Fibroblast of lung (primary cell): ENCODE measurements around the gene NUMBL. TPM values are rescaled to one million over a fixed set of nuclear protein-coding genes. Genes with fewer than 3 reads are reported as not detected.
"Not testable (repeated sequence)": the region's sequence is repeated elsewhere in the genome, so short reads cannot be mapped to it uniquely, and the experiment has no call there.

Experiments
- DNase-seq, 2 donors: peaks; one replicate each; pipeline versions ENCODE4 v3.0.0 to v3.0.0-alpha.2; 2010; ENCODE audit warnings: low read depth in 2 of 2
- H2AFZ ChIP-seq: 2 replicates; pipeline ENCODE4 v1.5.1; 2012; ENCODE audit warnings: low read length, control low read depth, inconsistent platforms
- H3K27ac ChIP-seq: 2 replicates; pipeline ENCODE4 v1.5.1; 2011; ENCODE audit warnings: low read length, control low read depth; ENCODE audit not compliant: insufficient read depth
- H3K27me3 ChIP-seq: 2 replicates; pipeline ENCODE4 v1.5.1; 2011; ENCODE audit warnings: mild to moderate bottlenecking, low read length; ENCODE audit not compliant: control insufficient read depth, insufficient read depth
- H3K36me3 ChIP-seq: 2 replicates; pipeline ENCODE4 v1.5.1; 2011; ENCODE audit warnings: low read length; ENCODE audit not compliant: control insufficient read depth, insufficient read depth
- H3K4me1 ChIP-seq: 2 replicates; pipeline ENCODE4 v1.5.1; 2011; ENCODE audit warnings: low read length; ENCODE audit not compliant: control insufficient read depth, insufficient read depth; ENCODE audit errors: extremely low read depth
- H3K4me2 ChIP-seq: 2 replicates; pipeline ENCODE4 v1.5.1; 2011; ENCODE audit warnings: low read length, control low read depth; ENCODE audit not compliant: insufficient read depth; ENCODE audit errors: extremely low read depth
- H3K4me3 ChIP-seq, 4 experiments: fragments of 200-600 bp in 1 of 4; sonication (generic) in 1 of 4; replicated peaks in 1 of 4; 2 replicates each; pipeline ENCODE4 v1.5.1; 2011 to 2016; ENCODE audit warnings: low read length in 4 of 4, low read depth in 3 of 4, mild to moderate bottlenecking in 3 of 4, control low read depth in 2 of 4, inconsistent platforms in 1 of 4, mixed read lengths in 1 of 4; ENCODE audit not compliant: insufficient read depth in 1 of 4; ENCODE audit errors: control extremely low read depth in 1 of 4
- H3K79me2 ChIP-seq: 2 replicates; pipeline ENCODE4 v1.5.1; 2012; ENCODE audit warnings: mild to moderate bottlenecking, low read length, inconsistent platforms; ENCODE audit not compliant: control insufficient read depth, insufficient read depth
- H3K9ac ChIP-seq: 2 replicates; pipeline ENCODE4 v1.5.1; 2011; ENCODE audit warnings: mild to moderate bottlenecking, low read length, control low read depth; ENCODE audit not compliant: insufficient read depth
- H3K9me3 ChIP-seq: 2 replicates; pipeline ENCODE4 v1.5.1; 2012; ENCODE audit warnings: low read depth, low read length; ENCODE audit not compliant: control insufficient read depth, insufficient read depth
- H4K20me1 ChIP-seq: 2 replicates; pipeline ENCODE4 v1.5.1; 2011; ENCODE audit warnings: low read length; ENCODE audit not compliant: control insufficient read depth, insufficient read depth; ENCODE audit errors: extremely low read depth
- CTCF ChIP-seq, 2 donors: IDR thresholded peaks in 1 of 2; conservative IDR thresholded peaks in 1 of 2; 1 replicate in 1 of 2; 2 replicates in 1 of 2; pipeline ENCODE4 v1.5.1; 2011 to 2012; ENCODE audit warnings: low read length in 2 of 2, control low read depth in 1 of 2, inconsistent platforms in 1 of 2, low read depth in 1 of 2, mild to moderate bottlenecking in 1 of 2
- EZH2 ChIP-seq: IDR thresholded peaks from 2 replicates; pipeline ENCODE4 v1.5.1; 2012; ENCODE audit warnings: low read length, control low read depth, mild to moderate bottlenecking; ENCODE audit errors: missing control alignments
- polyA plus RNA-seq, 2 donors: library from polyadenylated mRNA; depleted of rRNA in 1 of 2; stranded (reverse) in 1 of 2; unstranded in 1 of 2; fragments of >200 nt; gene quantifications; 2 replicates each; pipeline ENCODE4 v1.2.1, GENCODE V29; 2011 to 2012; ENCODE audit warnings: missing spikeins in 1 of 2
- total RNA-seq: library from RNA; depleted of rRNA; stranded (reverse); fragments of >200 nt; gene quantifications from 2 replicates; pipeline ENCODE4 v1.2.1, GENCODE V29; 2014

The NUMBL gene
- total and polyA plus RNA-seq, 2 donors (not counting 1 experiment from before 2014, with no cell fraction given) = 28.2 to 33.4 TPM

DNA sequence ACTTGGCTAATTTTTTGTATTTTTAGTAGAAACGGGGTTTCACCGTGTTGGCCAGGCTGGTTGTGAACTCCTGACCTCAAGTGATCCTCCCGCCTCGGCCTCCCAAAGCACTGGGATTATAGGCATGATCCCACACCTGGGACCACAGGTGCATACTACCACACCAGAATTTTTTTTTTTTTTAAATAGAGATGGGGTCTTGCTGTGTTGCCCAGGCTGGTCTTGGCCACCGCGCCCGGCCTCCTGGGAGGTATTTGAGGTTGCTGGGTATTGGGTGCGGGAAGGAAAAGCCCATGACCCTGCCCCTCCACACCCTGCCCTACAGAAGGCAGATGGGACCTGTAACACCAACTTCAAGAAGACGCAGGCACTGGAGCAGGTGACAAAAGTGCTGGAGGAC is 46.2 kb upstream of the NUMBL start:
- H3K4me1 ChIP-seq = no peaks in the 10 kb centered on the region
- H4K20me1 ChIP-seq = no peaks in the 10 kb centered on the region
- H3K79me2 ChIP-seq = no peaks in the 10 kb centered on the region
- H3K4me2 ChIP-seq = no peak overlapping the region
- H3K36me3 ChIP-seq = peaks cover 22% of the 10 kb centered on the region
- H3K27me3 ChIP-seq = no peaks in the 10 kb centered on the region
- no peak for TF ChIP-seq CTCF (conservative IDR thresholded peaks at IDR 0.05 in 1 of 2, IDR thresholded peaks at IDR 0.05 in 1 of 2; ENCODE audit: low read depth in 1 of 2, low read length in 2 of 2)
- no peak for TF ChIP-seq EZH2
- no peak overlapping the region for H2AFZ ChIP-seq
- H3K27ac ChIP-seq = no peak overlapping the region
- H3K9me3 ChIP-seq = no peaks in the 10 kb centered on the region
- H3K4me3 ChIP-seq = no peak overlapping the region
- H3K9ac ChIP-seq = no peak overlapping the region
- no peak for DNase-seq

GRCh38 chr19:40735013-40735771 is 44.7 kb upstream of the NUMBL start:
- Histone ChIP-seq H3K27me3 (no peaks in the 10 kb centered on the region), H2AFZ (no peak overlapping the region), H3K27ac (no peak overlapping the region), H3K9me3 (no peaks in the 10 kb centered on the region), H3K36me3 (peaks cover 22% of the 10 kb centered on the region), H3K79me2 (no peaks in the 10 kb centered on the region), H3K4me1 (no peaks in the 10 kb centered on the region), H3K9ac (no peak overlapping the region), H3K4me3 (no peak overlapping the region), H4K20me1 (no peaks in the 10 kb centered on the region), H3K4me2 (no peak overlapping the region)
- DNase-seq = no peak
- no peak for TF ChIP-seq EZH2
- no peak for TF ChIP-seq CTCF (conservative IDR thresholded peaks at IDR 0.05 in 1 of 2, IDR thresholded peaks at IDR 0.05 in 1 of 2; ENCODE audit: low read depth in 1 of 2, low read length in 2 of 2)

DNA sequence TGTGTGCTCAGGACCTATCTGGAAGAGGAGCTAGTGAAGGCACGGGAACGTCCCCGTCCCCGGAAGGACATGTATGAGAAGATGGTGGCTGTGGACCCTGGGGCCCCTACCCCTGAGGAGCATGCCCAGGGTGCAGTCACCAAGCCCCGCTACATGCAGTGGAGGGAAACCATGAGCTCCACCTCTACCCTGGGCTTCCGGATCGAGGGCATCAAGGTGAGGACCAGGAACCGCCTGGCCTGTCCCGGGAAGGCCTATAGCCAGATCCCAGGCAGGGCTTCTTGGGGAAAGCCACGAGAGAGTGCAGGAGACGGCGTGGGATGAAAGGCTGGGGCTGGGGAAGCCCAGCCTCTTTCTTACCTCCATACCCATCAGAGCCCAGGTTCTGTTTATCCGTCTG is 42.7 kb upstream of the NUMBL start:
- H2AFZ ChIP-seq = no peak overlapping the region
- H3K4me1 ChIP-seq = no peaks in the 10 kb centered on the region
- H3K79me2 ChIP-seq = no peaks in the 10 kb centered on the region
- H3K9me3 ChIP-seq = no peaks in the 10 kb centered on the region
- TF ChIP-seq EZH2 = no peak
- no peaks in the 10 kb centered on the region for H4K20me1 ChIP-seq
- no peak overlapping the region for H3K9ac ChIP-seq
- DNase-seq = no peak
- no peak overlapping the region for H3K4me2 ChIP-seq
- no peaks in the 10 kb centered on the region for H3K27me3 ChIP-seq
- H3K4me3 ChIP-seq = no peak overlapping the region
- no peak overlapping the region for H3K27ac ChIP-seq
- peaks cover 16% of the 10 kb centered on the region for H3K36me3 ChIP-seq

DNA sequence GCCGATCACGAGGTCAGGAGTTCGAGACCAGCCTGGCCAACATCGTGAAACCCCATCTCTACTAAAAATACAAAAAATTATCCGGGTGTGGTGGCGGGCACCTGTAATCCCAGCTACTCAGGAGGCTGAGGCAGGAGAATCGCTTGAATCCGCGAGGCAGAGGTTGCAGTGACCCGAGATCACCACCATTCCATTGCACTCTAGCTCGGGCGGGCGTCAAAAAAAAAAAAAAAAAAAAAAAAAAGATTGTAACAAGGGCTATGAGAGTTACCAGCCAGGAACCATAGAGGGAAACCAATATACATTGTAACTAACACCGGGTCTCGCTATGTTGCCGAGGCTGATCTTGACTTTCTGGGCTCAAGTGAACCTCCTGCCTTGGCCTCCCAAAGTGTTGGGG is 41.9 kb upstream of the NUMBL start:
- DNase-seq, H3K4me2 ChIP-seq, H3K4me3 ChIP-seq, H3K27me3 ChIP-seq, H2AFZ ChIP-seq, H3K27ac ChIP-seq, H3K9ac ChIP-seq, H4K20me1 ChIP-seq, H3K79me2 ChIP-seq, H3K9me3 ChIP-seq, H3K4me1 ChIP-seq: not testable (repeated sequence)
- peaks cover 18% of the 10 kb centered on the region for H3K36me3 ChIP-seq

DNA sequence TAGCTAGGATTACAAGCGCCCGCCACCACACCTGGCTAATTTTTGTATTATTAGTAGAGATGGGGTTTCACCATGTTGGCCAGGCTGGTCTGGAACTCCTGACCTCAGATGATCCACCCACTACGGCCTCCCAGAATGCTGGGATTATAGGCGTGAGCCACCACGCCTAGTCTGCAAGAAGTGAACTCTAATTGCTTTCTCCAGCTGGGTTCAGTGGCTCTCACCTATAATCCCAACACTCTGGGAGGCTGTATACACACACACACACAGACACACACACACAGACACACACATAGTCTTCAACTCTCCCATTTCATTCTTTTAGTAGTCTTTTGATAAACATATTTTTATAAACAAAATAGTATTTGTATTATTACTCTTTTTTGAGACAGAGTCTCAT is 39.6 kb upstream of the NUMBL start:
- not testable (repeated sequence) for H3K79me2 ChIP-seq, H2AFZ ChIP-seq, H3K4me2 ChIP-seq, H3K27ac ChIP-seq, DNase-seq, H3K27me3 ChIP-seq, H3K9me3 ChIP-seq, H3K9ac ChIP-seq, H3K4me3 ChIP-seq, H3K4me1 ChIP-seq, H4K20me1 ChIP-seq
- H3K36me3 ChIP-seq = peaks cover 17% of the 10 kb centered on the region
